ENCODE data around the gene RANBP17.

DNA sequence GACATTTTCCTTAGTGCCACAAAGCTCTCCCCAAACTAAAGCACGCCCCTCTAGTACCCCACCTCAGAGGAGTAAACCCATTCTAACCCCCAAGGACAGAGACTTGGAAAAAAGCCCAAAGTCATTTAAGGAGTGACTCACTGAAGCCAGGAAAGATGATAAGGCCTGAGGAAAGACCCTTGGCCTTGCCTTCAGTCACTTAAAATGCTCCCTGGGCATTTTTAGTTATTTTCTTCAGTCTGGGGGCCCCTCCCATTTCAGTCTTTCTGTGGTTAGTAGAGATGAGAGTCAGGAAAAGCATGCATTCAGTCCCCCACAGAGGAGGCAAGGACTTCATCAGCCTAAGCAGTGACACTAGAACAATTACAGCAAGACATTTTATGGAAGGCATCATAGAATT is 433.5 kb downstream of the RANBP17 start:
- TF ChIP-seq EZH2 (IDR thresholded peaks at IDR 0.05; ENCODE audit: borderline replicate concordance, low read depth, low read length, poor library complexity, severe bottlenecking): no peak
- TF ChIP-seq CTCF (conservative IDR thresholded peaks at IDR 0.05; ENCODE audit: low read depth, low read length): no peak

Data from A673 (cell line).